Measurements from ENCODE around the gene ERICH6B. TPM values are rescaled to one million over a fixed set of nuclear protein-coding genes. Genes with fewer than 3 reads are reported as not detected.
A peak's percentile ranks its signal among the peaks of the same experiment; 100 is the strongest.

Gene ERICH6B
- total and polyA plus RNA-seq, 2 experiments from 2014 or later: not detected

GRCh38 chr13:45584816-45585215, 30.7 kb downstream of the ERICH6B start:
- Mint-ChIP-seq H3K9me3 (no peaks in the 10 kb centered on the region), H3K36me3 (ENCODE audit: low read depth) (no peaks in the 10 kb centered on the region), H3K4me1 (peaks cover 4% of the 10 kb centered on the region; the same call in 1 of the 3 replicates), H3K27ac (no peak overlapping the region), H3K4me3 (no peak overlapping the region), H3K27me3 (ENCODE audit: insufficient read depth, low read depth, poor library complexity) (no peaks in the 10 kb centered on the region)
- Histone ChIP-seq H3K4me2 (no peak overlapping the region), H3K79me2 (replicated peaks; ENCODE audit: insufficient read depth) (no peaks in the 10 kb centered on the region), H2AFZ (peak overlapping the region; percentile 74), H4K20me1 (replicated peaks; ENCODE audit: insufficient read depth) (no peaks in the 10 kb centered on the region), H3K27ac (ENCODE audit: low read depth) (no peak overlapping the region), H3K4me1 (ENCODE audit: insufficient read depth) (no peaks in the 10 kb centered on the region), H3K4me3 (no peak overlapping the region), H3K9me2 (ENCODE audit: insufficient read depth) (0 out of 2 replicates have a peak, but pooled peaks cover 5% of the 10 kb centered on the region), H3K36me3 (ENCODE audit: insufficient read depth) (no peaks in the 10 kb centered on the region), H3K27me3 (ENCODE audit: insufficient read depth) (no peaks in the 10 kb centered on the region), H3F3A (replicated peaks; ENCODE audit: low read depth) (no peaks in the 10 kb centered on the region)
- TF ChIP-seq CTCF (conservative IDR thresholded peaks at IDR 0.05; ENCODE audit: low read depth in 2 of 2): peak; percentile 39 to 65
- no peak for TF ChIP-seq NANOG (IDR thresholded peaks at IDR 0.05; ENCODE audit: borderline replicate concordance)
- ATAC-seq (peak; percentile 70), DNase-seq (ENCODE audit: low spot score) (peak; percentile 43)

DNA sequence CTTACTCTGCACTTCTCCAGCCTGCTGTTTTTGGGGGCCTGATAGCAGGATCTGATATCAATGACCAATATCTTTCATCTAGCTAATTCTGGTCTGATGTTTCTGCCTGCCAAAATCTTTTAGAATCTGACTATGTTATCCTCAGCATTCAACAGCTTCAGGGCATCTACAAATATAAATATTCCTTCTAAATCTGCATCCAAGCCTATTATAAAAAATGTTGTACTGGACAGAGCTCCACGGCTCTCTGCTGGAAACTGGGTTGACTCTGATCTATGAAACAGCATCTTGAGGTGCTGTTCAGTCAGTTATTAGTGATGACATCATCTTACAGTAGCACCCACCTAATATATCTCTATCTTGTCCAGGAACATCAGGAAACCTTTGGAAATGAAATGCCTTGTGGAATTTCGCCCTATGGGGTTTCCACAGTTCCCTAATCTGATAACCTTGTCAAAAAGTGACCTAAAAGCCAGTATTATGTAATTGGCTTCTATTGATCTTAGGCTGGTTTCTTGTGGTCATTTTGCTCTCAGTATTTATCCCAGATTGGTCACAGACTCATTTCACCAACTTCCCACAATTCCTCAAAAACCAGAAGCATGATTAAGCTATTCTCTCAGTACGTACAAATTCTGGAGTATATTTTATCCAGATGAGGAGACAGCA, 33.0 kb downstream of the ERICH6B start:
- no peak overlapping the region for H3K4me3 ChIP-seq
- H3K36me3 Mint-ChIP-seq (ENCODE audit: low read depth): no peaks in the 10 kb centered on the region
- no peak overlapping the region for H3K4me3 Mint-ChIP-seq

More for the DNA sequence above, 33.0 kb downstream of the ERICH6B start:
- Histone ChIP-seq H3K4me2 (no peak overlapping the region), H3K4me1 (ENCODE audit: insufficient read depth) (0 out of 2 replicates have a peak, but pooled peaks cover 3% of the 10 kb centered on the region), H3K27ac (ENCODE audit: low read depth) (no peak overlapping the region), H3F3A (replicated peaks; ENCODE audit: low read depth) (no peaks in the 10 kb centered on the region), H3K9me2 (ENCODE audit: insufficient read depth) (0 out of 2 replicates have a peak, but pooled peaks cover 5% of the 10 kb centered on the region), H3K79me2 (replicated peaks; ENCODE audit: insufficient read depth) (no peaks in the 10 kb centered on the region), H3K27me3 (ENCODE audit: insufficient read depth) (no peaks in the 10 kb centered on the region), H3K36me3 (ENCODE audit: insufficient read depth) (no peaks in the 10 kb centered on the region), H2AFZ (no peak overlapping the region), H4K20me1 (replicated peaks; ENCODE audit: insufficient read depth) (no peaks in the 10 kb centered on the region)
- ATAC-seq (no peak), DNase-seq (ENCODE audit: low spot score) (no peak)
- Mint-ChIP-seq H3K27ac (no peak overlapping the region), H3K4me1 (peaks cover 11% of the 10 kb centered on the region), H3K9me3 (no peaks in the 10 kb centered on the region), H3K27me3 (ENCODE audit: insufficient read depth, low read depth, poor library complexity) (peaks cover 5% of the 10 kb centered on the region)
- TF ChIP-seq, protein P1, sequence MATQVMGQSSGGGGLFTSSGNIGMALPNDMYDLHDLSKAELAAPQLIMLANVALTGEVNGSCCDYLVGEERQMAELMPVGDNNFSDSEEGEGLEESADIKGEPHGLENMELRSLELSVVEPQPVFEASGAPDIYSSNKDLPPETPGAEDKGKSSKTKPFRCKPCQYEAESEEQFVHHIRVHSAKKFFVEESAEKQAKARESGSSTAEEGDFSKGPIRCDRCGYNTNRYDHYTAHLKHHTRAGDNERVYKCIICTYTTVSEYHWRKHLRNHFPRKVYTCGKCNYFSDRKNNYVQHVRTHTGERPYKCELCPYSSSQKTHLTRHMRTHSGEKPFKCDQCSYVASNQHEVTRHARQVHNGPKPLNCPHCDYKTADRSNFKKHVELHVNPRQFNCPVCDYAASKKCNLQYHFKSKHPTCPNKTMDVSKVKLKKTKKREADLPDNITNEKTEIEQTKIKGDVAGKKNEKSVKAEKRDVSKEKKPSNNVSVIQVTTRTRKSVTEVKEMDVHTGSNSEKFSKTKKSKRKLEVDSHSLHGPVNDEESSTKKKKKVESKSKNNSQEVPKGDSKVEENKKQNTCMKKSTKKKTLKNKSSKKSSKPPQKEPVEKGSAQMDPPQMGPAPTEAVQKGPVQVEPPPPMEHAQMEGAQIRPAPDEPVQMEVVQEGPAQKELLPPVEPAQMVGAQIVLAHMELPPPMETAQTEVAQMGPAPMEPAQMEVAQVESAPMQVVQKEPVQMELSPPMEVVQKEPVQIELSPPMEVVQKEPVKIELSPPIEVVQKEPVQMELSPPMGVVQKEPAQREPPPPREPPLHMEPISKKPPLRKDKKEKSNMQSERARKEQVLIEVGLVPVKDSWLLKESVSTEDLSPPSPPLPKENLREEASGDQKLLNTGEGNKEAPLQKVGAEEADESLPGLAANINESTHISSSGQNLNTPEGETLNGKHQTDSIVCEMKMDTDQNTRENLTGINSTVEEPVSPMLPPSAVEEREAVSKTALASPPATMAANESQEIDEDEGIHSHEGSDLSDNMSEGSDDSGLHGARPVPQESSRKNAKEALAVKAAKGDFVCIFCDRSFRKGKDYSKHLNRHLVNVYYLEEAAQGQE (IDR thresholded peaks at IDR 0.05; ENCODE audit: unreplicated experiment): no peak
- TF ChIP-seq, protein P2, sequence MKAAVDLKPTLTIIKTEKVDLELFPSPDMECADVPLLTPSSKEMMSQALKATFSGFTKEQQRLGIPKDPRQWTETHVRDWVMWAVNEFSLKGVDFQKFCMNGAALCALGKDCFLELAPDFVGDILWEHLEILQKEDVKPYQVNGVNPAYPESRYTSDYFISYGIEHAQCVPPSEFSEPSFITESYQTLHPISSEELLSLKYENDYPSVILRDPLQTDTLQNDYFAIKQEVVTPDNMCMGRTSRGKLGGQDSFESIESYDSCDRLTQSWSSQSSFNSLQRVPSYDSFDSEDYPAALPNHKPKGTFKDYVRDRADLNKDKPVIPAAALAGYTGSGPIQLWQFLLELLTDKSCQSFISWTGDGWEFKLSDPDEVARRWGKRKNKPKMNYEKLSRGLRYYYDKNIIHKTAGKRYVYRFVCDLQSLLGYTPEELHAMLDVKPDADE (IDR thresholded peaks at IDR 0.05): no peak
- TF ChIP-seq, protein P3, sequence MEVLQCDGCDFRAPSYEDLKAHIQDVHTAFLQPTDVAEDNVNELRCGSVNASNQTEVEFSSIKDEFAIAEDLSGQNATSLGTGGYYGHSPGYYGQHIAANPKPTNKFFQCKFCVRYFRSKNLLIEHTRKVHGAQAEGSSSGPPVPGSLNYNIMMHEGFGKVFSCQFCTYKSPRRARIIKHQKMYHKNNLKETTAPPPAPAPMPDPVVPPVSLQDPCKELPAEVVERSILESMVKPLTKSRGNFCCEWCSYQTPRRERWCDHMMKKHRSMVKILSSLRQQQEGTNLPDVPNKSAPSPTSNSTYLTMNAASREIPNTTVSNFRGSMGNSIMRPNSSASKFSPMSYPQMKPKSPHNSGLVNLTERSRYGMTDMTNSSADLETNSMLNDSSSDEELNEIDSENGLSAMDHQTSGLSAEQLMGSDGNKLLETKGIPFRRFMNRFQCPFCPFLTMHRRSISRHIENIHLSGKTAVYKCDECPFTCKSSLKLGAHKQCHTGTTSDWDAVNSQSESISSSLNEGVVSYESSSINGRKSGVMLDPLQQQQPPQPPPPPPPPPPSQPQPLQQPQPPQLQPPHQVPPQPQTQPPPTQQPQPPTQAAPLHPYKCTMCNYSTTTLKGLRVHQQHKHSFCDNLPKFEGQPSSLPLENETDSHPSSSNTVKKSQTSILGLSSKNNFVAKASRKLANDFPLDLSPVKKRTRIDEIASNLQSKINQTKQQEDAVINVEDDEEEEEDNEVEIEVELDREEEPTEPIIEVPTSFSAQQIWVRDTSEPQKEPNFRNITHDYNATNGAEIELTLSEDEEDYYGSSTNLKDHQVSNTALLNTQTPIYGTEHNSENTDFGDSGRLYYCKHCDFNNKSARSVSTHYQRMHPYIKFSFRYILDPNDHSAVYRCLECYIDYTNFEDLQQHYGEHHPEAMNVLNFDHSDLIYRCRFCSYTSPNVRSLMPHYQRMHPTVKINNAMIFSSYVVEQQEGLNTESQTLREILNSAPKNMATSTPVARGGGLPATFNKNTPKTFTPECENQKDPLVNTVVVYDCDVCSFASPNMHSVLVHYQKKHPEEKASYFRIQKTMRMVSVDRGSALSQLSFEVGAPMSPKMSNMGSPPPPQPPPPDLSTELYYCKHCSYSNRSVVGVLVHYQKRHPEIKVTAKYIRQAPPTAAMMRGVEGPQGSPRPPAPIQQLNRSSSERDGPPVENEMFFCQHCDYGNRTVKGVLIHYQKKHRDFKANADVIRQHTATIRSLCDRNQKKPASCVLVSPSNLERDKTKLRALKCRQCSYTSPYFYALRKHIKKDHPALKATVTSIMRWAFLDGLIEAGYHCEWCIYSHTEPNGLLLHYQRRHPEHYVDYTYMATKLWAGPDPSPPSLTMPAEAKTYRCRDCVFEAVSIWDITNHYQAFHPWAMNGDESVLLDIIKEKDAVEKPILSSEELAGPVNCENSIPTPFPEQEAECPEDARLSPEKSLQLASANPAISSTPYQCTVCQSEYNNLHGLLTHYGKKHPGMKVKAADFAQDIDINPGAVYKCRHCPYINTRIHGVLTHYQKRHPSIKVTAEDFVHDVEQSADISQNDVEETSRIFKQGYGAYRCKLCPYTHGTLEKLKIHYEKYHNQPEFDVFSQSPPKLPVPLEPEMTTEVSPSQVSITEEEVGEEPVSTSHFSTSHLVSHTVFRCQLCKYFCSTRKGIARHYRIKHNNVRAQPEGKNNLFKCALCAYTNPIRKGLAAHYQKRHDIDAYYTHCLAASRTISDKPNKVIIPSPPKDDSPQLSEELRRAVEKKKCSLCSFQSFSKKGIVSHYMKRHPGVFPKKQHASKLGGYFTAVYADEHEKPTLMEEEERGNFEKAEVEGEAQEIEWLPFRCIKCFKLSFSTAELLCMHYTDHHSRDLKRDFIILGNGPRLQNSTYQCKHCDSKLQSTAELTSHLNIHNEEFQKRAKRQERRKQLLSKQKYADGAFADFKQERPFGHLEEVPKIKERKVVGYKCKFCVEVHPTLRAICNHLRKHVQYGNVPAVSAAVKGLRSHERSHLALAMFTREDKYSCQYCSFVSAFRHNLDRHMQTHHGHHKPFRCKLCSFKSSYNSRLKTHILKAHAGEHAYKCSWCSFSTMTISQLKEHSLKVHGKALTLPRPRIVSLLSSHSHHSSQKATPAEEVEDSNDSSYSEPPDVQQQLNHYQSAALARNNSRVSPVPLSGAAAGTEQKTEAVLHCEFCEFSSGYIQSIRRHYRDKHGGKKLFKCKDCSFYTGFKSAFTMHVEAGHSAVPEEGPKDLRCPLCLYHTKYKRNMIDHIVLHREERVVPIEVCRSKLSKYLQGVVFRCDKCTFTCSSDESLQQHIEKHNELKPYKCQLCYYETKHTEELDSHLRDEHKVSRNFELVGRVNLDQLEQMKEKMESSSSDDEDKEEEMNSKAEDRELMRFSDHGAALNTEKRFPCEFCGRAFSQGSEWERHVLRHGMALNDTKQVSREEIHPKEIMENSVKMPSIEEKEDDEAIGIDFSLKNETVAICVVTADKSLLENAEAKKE (CRISPR knock-in tag; IDR thresholded peaks at IDR 0.05): no peak
- TF ChIP-seq STAT1 (IDR thresholded peaks at IDR 0.05; ENCODE audit: unreplicated experiment) (no peak), ZNF331 (CRISPR knock-in tag; IDR thresholded peaks at IDR 0.05; ENCODE audit: low read depth) (no peak), CREB1 (CRISPR knock-in tag; IDR thresholded peaks at IDR 0.05; ENCODE audit: low read depth) (no peak)
